HG02970 (cell line): Measurements from ENCODE around the gene NRIP1.
"Not testable (repeated sequence)": the region's sequence is repeated elsewhere in the genome, so short reads cannot be mapped to it uniquely, and the experiment has no call there.

ENCODE experiments used
- ATAC-seq: cut with Tn5 transposase; IDR thresholded peaks from one replicate; pipeline ENCODE4 v1.9.1; 2021; ENCODE audit warnings: mild to moderate bottlenecking, moderate library complexity, moderate number of reproducible peaks; ENCODE audit not compliant: unreplicated experiment, low FRiP score

The NRIP1 gene

GRCh38 chr21:14943616-14944015 is 121.2 kb downstream of the NRIP1 start:
- ATAC-seq: no peak

DNA sequence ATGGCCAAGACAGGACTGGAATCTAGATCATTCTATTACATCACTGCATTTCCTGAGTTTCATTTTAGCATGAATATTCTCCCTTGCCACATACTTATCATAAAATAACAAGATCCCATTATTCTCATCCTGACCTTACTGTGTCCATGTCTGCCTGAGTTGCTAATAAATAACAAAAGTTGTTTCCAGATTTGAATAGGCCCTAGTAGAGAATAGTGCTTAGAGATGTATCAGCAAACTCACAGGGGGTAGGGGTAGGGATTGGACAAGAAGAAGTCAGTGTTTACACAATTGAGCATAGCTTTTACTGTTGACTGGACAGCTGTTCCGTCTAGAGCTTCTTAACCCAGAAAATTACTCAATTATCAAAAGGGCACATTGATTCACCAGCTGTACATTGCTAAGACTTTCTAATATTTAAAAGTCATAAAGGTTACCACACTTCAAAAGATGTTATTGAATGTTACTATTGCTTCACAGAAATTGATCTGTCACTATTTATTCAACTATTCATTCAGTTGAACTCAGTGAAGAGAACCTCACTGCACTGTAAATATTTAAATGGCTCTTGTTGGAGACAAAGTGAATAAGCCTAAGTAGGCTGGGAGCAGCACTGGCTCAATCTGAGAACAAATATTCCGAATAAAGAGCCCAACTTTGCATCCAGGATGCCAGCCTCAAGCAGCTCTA is 121.9 kb downstream of the NRIP1 start:
- ATAC-seq: no peak

- not testable (repeated sequence) for ATAC-seq
Measured at GRCh38 chr21:14927324-14927723, 137.5 kb downstream of the NRIP1 start.

- ATAC-seq: no peak
Measured at GRCh38 chr21:14926186-14926585, 138.6 kb downstream of the NRIP1 start.

- ATAC-seq: no peak
Measured at GRCh38 chr21:14923468-14923867, 141.3 kb downstream of the NRIP1 start.

- ATAC-seq: no peak
Measured at GRCh38 chr21:14922980-14923379, 141.8 kb downstream of the NRIP1 start.

- no peak for ATAC-seq
Measured at GRCh38 chr21:14918527-14918926, 146.3 kb downstream of the NRIP1 start.

- no peak for ATAC-seq
Measured at GRCh38 chr21:14917762-14918161, 147.0 kb downstream of the NRIP1 start.

DNA sequence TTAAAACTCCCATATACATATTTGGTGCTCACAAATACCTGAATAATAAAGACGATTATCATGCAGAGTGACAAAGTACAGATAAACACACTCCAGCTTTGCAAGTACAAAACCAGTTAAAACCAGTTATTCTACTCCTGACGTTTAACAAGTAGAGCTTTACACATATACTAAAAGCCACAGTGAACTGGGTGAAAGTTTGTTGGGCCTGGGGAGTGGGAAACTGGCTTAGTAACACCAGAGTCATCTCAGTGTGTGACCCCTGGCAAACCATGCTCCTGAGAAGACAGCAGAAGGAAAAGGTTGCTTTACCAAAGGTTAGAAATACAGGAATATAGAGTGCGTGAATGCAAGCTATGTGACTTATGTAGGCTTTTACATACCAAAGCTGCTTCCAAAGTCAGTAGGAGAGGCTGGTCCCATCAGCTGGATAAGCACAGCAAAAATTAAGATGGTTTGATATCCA is 148.1 kb downstream of the NRIP1 start:
- ATAC-seq: no peak

DNA sequence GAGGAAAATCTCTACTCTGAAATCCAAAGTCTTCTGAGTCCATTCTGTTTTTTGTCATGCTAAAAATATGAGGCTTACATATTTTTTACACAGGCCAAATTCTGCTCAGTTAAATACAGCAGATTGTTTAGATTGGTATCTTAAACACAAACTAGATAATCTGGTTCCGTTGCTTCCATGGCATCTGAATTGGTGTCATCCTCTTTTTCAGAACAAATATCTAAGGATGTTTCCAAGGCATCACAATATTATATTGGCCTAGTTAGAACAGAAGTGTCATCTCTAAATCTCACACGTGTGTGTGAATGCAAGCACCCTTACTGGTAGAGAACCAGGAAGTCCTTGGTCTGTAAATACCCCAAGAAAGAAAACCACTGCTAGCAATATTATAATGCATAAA is 151.2 kb downstream of the NRIP1 start:
- ATAC-seq: no peak

GRCh38 chr21:14911351-14911750 is 153.4 kb downstream of the NRIP1 start:
- no peak for ATAC-seq
